Stimulated activated CD8-positive, alpha-beta memory T cell treated with anti-CD3 and anti-CD28 coated beads, Interleukin-15, amount 100 ng/mL, for 4 hours (primary cell): ENCODE results near the gene KCNAB1.
"Not testable (repeated sequence)": the region's sequence is repeated elsewhere in the genome, so short reads cannot be mapped to it uniquely, and the experiment has no call there.

Source experiments
- DNase-seq, 2 donors: peaks; one replicate each; pipeline ENCODE4 v3.0.0-alpha.2; 2020; ENCODE audit warnings: low read depth in 2 of 2

KCNAB1 gene

DNA sequence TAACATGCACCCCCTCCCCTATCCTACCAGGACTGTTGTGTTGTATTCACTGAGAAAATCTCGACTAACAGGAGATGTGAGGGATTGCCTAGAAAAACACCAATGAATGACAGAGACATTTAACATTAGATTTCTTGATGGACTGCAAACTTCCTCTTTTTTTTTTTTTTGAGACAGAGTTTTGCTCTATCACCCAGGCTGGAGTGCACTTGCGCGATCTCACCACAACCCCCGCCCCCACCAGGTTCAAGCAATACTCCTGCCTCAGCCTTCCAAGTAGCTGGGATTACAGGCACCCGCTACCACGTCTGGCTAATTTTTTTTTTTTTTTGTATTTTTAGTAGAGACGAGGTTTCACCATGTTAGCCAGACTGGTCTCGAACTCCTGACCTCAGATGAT is 17.0 kb downstream of the KCNAB1 start:
- not testable (repeated sequence) for DNase-seq

DNA sequence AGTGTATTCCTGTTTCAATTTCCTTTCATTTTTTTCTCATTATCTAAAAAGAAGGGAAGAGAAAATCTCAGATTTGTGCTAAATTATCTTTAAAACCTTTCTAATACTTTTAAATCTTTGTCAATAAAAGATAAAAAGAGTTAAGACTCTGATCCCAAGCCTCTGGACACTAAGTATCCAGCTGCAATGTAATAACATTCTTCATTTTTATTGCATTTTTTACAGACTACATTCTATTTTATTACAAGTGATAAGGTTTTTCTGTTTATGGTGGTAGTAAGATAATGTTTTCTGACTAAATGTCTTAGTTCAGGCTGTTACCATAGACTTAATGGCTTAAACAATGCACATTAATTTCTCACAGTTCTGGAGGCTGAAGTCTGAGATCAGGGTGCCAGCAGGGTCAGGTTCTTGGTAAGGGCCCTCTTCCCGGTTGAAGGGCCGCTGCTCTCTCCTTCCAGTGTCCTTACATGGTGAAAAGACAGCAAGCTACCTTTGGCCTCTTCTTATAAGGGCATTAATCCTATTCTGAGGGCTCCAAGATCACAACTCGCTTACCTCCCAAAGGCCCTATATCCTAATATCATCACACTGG is 19.7 kb downstream of the KCNAB1 start:
- DNase-seq, result no peak

DNA sequence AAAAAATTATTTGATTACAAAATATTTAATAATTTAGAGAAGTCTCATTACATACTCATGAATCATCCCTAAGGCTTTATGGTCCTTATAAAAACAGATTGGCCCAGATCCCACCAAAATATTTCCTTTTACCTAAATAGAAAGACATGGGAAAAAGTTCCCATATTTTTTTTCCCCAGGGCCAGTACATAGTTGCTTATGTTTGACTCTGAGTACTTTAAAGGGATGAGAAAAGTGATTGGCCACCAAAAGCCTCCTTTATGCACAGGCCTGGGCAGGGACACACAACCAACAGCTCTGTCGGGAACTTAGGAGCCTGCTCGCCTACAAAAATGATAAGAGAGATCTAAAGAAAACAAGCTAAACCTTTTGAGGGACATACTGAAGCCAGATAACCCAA is 22.3 kb downstream of the KCNAB1 start:
- DNase-seq, result no peak

DNA sequence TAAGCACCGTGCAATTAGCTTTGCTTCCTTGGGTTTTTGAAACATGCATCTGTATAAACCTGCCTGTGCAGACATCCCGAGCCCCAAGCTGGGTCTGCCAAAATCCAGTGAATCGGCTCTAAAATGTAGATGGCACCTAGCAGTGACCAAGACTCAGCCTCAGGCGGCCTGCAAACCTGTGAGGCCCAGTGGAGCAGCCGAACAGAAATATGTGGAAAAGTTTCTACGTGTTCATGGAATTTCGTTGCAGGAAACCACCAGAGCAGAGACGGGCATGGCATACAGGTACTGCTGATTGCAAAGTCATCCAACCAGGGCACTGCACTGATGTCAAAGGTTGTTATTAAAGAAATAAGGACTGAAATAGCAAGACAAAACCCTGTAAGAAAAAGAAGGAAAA is 22.8 kb downstream of the KCNAB1 start:
- no peak for DNase-seq

DNA sequence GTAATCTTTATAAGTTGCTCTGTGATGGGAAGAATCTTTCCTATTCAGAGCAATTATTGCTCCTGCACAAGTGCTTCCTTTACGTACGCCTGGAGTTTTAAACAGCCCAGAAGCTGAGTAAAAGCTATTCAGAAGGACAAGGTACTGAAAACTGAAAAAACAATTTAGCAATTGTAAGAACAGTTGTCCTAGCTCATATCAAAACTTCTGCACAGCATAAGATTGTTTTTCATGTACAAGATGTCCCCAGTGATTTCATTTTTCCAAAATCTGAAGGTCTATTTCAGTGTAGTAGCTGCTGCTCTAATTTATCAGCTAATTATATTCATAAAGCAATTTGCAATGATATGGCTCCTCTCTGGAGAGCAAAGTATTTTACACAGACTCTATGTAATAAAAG is 23.7 kb downstream of the KCNAB1 start:
- DNase-seq, result no peak

DNA sequence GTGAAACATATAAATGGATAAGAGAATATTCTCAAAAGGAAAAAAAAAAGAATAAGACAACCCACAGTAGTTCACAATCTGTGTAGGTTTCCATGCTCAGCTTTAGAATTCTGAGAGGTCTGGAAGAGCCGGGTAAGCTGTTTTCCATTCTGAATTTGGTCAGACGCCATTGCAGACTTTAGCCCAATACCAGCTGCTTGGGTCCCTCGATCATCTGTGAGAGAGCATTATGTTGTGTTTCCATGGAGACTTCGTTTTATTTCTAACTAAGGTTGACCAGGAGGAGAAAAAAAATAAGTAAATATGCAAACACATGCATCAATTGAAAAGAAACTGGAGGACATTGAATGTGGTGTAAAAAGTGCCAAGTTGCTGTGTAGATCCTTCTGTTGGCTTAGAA is 25.5 kb downstream of the KCNAB1 start:
- DNase-seq, result no peak

DNA sequence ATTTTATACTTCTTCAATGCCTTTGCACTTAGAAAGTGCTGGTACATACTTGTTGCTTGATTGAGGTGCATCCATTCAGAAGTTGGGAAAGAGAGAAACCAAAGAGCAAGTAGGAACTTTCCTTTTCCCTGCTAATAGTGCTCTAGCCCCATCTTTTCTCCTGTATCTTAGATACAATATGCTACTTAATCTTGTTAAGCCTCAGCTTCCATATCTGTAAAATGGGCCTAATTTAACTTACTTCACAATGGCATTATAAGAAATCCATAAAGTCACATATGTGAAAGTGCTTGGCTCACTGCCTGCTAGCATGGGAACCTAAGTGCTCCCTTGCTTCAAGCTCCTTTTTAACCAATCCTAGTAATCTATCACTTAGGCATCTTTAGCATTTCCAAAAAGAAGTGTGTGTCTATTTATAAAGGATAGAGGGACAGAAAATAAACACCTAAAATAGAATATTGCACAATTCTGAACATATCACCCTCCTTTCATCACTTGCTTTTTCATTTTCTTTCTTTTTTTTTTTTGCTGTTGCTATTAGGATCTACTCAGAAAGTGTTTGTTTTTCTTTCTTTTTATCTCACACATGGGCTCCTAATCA is 28.1 kb downstream of the KCNAB1 start:
- DNase-seq, result no peak

DNA sequence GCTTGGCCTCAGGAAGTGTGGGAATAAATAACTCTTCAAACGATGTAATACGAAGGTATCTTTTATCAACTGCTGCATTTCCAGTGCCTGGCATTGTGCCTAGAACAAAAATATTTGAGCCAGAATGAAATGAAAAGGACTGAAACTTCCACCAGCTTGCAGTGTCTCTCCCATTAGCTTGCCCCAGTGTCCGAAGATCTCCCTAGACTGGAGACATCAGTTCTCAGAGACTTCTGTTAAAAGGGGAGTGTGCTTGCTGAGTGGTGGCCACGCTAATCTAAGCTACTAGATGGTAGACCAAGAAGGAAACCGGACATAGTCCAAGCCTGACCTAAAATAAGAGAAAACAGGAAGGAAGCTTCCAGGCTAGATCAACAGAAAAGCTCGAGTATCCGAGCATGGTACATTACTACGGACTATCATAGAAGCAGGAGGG is 28.6 kb downstream of the KCNAB1 start:
- DNase-seq, result no peak

DNA sequence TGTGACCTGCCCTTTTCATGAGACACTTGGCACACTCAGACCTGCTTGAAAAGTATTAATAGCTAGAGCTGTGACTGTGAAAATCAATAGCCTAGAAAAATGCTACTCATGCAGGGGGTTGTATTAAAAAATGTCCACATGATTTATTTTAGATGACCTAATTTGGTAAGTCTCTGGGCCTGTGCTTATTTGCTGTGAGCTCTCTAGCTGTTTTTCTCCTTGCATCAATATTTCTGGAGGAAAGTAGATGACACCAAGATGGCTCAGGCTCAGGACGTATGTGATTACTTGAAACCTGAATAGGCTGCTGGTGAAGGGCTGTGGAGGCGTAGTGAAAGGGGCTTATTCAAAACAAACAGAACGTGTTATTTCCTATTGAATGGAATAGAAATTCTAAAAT is 29.5 kb downstream of the KCNAB1 start:
- no peak for DNase-seq

DNA sequence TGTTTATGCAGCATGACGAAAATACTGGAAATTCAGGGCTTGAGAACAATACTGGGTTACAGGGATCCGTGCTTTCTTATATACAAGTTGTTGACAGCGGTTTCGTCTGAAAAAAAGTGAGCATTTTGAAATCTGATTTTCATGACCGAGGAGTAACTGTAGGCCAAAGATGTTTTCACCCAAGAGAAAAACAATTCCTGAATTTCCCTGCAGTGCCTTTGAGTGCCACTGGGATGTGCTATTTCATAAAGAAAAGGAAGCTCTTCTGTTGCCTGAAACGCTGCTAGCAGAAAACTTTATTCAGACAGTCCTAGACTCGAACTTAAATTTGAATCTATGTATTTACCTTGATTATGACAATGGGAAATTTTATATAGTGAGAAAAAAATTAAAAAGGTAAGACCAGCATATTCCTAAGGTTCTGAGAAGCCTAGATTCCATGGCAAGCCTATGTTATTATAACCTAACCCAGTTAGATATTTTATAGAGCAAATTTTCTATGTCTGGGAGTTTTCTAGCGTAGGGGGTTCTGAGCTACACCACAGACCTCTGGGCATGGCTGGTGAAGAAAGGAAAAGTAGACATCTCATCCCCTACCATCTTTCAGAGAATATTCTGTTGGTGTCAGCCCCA is 30.2 kb downstream of the KCNAB1 start:
- no peak for DNase-seq

DNA sequence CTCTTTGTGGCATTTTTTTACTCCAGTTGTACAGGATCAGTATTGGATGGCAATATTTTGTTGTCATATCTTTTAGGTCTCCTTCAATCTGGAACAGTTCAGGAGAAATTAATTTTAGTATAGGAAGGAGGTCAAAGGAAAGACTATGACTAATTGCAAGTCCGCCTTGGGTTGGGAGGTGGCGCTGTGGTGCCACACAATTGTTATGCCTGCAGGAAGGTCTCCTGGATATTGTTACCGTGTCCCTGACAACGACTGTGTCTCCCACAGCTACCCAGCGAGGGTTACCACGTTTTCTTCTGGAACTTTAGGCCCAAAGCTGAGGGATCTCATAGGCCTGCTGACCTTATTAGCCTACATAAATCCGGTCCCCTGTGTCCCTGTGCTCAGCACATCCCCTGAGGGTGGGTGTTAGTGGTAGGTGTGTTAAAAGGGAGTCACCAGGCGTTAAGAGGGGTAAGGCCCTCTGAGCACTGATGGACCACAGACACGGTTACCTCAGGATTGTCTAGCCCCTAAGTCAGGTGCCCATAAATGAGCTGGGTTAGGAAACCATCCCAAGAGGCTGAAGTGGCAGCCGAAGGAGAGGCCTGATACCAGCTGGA is 31.5 kb downstream of the KCNAB1 start:
- no peak for DNase-seq

DNA sequence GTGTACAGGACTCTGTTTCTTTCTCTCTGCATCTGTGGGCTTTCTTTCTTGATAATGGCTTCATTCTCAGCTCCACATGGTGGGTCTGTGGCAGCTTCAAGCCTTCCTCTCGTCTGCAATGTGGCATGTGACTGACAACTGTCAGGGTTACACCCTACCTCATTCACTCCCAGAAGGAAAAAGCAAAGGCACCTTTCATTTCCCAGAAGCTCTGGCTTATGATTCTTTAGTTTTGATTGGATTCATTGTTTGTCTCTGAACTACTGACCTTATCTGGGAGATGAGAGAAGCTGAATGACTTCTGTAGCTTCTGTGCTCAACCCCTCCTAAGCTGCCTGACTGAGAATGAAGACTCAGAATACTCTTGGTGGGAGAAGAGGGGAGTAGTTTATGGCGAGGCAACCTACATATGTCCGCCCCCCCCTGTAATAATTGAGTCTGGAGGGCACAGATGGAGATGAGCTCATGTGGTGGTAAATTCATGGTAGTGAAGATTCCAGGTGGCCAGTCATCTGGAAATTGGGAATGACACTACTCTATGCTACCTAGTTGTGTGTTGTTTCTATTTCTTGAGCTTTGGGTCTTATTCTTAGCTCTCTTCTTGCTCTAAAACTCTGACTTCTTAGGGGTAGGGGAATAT is 38.4 kb downstream of the KCNAB1 start:
- DNase-seq, result no peak

DNA sequence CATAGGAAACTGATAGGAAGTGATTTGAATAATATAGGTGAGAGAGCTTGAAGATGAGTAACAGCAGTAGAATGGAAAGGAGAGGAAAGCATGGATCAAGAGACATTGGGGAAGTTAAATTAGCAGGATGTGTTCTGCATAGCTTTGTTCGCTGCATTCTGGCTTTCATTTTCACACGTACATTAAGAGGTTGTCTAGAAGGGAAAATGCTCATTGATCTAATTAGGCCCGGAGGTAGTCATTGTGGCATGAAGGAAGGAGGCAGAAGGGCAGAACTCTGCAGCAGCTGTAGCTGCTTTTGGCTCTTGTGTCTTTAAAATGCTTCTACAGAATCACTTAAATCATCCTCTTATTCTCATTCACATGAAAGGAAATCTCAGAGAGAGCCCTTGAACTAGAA is 40.3 kb downstream of the KCNAB1 start:
- no peak for DNase-seq

DNA sequence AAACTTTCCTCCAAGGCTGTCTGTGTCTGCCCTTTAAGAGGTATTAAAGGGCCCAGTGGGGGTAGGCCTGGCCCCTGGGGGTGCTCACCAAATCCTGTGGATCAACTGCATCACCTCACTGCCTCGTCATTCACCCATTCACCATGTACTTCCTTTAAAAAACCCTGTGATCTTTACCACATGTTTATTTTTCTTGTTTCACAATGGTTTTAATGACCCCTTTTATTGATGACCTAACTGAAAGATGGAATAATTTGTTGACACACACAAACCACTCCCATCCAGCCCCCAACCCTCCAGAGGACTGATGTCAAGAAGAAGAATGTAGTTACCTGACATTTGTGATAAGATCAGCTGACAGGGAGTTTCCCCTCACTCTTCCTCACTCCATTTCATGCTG is 40.8 kb downstream of the KCNAB1 start:
- DNase-seq, result no peak

DNA sequence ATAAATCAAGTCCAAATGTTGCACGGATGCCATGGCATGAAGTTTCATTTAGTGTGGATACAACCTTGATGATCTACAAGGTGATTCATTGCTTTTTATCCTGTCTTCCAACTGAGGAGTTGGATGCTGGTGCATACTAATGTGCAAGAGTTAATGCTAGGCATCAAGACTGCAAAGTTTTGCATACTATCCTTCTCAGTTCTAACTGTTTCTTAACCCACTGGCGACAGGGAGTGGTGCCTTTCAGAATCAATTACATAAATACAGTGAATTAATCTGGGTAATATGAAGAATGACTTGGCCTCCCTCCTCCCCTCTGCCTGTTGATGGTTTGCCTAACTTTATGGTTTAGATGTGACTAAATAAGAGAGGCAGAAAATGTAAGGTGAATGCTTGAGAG is 43.5 kb downstream of the KCNAB1 start:
- DNase-seq, result no peak

DNA sequence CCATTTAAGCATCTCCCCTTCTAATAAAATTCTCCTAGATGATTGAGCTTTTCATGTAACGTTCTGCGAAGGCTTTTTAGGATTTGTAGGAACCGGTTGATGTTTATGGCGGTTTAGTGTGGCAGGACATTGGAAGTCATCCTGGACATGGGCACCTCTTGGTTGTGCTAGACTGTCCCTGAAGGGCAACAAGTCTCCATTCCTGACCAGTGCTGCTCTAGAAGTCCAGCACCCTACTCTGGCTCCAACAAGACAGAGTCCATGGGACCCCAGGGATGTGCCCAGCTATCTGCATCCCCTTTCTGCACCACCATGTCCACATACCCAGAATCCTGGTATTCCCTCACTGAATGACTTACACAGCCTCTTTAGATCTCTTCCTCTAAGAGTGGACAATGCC is 46.4 kb downstream of the KCNAB1 start:
- DNase-seq, result no peak

DNA sequence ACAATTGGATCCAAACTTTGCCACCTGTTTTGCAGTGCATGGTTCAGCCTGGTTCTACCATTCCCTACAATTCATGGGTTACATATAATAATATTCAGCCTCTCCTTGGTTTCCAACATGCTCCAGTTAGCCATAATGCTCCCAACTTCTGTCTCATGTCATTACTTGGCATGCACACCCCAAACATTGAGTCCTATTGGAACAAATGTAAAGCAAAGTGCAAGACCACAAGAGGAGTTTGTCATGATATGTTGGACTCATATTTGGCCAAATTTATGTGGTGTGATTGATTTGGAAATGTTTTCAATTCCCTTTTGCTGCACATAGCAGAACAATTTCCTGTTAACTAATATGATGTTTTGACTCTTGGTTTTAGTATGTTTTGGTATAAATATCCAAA is 50.2 kb downstream of the KCNAB1 start:
- no peak for DNase-seq

DNA sequence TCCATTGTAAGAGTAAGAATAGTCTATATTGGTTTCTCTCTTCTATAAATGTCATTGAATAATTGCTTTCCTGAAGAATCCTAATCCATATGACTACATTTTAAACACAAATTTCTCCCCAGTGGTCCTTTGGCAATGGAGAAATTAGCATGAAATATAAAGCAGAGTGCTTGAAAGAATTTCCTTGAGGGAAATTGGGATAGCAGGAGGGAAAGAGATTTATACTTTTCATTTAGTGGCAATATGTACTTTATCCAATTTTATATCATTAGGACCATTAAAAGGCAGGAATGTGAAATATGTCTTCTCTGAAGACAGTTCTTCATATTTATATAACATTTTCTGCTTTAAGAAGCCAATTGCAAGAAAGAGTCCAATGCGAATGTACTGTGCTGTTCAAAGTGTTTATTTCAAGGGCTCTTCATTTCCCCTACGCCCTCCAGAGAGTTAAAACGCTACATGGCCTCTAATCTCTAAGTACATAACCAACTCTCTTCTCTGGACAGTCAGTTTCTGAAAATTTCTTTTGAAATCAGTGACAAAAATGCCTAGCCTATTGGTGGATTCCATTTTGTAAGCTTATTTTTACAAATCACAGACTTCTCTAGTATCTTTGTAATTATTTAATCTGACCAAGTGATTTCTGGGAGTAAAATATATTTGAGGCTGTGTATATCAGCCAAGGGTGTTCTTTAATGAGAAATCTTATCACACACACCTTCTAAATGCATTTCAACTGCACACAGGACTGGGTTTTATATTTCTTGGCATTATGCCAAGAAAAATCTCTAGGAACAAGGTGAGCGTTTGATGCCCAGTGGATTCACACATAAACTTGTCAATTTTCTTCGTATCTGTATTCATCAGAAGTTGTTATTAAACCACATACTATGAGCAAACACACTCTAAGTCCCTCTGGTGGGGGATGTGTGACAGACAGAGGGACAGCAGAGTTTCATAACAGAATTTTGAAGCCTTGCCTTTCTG is 51.2 kb downstream of the KCNAB1 start:
- DNase-seq, result no peak

DNA sequence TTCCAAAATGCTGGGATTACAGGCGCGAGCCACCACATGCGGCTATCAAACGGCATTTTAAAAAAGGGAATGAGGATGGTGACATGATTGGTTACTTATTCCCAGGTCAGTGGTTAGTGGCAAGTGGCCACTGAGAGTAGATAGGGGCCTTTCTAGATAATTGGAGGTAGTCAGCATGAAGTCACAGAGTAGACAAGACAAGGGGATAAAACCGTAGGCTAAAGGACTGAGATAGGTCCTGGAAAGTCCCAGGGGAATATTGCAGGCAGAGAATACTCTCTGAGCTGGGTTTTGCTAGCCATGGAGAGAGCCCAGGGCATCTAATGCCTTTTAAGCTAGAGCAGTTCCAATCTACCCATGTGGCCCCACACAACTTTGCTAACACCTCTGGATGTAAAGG is 52.2 kb downstream of the KCNAB1 start:
- no peak for DNase-seq

DNA sequence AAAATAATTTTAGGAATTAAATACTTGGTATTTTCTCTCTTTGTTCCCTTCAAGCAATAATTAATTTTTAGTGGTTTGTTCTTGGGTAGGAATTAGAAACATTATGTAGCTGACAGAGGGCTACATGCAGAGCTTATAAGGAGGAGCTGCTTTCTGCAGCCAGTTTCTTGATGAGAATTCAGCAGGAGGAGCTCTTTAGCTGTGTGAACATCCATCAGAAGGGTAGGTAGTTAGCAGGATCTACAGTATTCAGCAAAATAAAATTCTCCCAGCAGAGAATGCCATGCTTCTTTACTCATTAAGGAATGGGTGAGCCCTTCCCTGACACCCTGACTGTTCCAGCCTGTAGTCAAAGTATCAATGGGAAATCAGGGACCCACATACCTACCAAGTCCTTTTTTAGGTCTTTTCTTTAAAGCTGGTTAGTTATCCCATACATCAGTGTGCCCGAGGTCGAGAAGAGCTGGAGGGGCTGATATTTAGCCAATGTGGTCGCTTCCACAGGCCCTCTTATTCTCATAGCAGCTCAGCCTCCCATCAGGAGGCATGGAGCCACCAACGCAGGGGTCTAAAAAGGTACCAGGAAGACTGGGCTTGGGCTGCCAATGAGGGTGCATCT is 54.0 kb downstream of the KCNAB1 start:
- no peak for DNase-seq

DNA sequence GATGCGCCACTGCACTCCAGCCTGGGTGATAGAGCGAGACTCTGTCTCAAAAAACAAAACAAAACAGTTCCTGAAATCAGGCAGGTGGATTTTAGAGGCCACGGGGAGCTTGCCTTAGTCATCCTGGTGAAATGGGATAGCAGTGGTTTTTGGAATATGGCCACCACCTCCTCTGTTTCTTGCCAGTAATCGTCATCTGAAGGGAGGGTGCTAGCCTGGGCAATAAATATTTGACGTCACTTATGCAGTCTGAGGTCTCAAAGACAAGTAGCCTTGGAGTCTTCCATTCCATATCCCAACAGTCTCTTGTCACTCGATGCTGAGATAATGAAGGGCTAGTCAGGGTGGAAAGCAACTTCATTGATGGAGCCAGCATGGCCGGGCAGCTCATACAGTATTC is 55.2 kb downstream of the KCNAB1 start:
- DNase-seq, result no peak
